Sigmoid colon (tissue), 7 donors: ENCODE results near the gene NKX2-1. TPM values are rescaled to one million over a fixed set of nuclear protein-coding genes. Genes with fewer than 3 reads are reported as not detected.

Experiments
- DNase-seq: peaks from one replicate; pipeline ENCODE4 v3.0.0-alpha.2; 2019
- H3K27ac ChIP-seq, 4 donors: fragments of 200-600 bp; sonication (generic); one replicate each; pipeline ENCODE4 v1.5.1; 2016 to 2019; ENCODE audit warnings: mild to moderate bottlenecking in 1 of 4
- H3K27me3 ChIP-seq, 3 donors: fragments of 200-600 bp; sonication (generic); one replicate each; pipeline ENCODE4 v1.5.1; 2019; ENCODE audit warnings: mild to moderate bottlenecking in 1 of 3
- H3K36me3 ChIP-seq, 4 donors: fragments of 200-600 bp; sonication (generic); one replicate each; pipeline ENCODE4 v1.5.1; 2016 to 2019
- H3K4me1 ChIP-seq, 4 donors: fragments of 200-600 bp; sonication (generic); one replicate each; pipeline ENCODE4 v1.5.1; 2017 to 2019
- H3K4me3 ChIP-seq, 4 donors: fragments of 200-600 bp; sonication (generic); one replicate each; pipeline ENCODE4 v1.5.1; 2017 to 2019; ENCODE audit warnings: mild to moderate bottlenecking in 2 of 4, moderate library complexity in 1 of 4
- H3K9me3 ChIP-seq, 4 donors: fragments of 200-600 bp in 3 of 4; sonication (generic) in 3 of 4; one replicate each; pipeline versions ENCODE4 v1.5.1 to v1.6.1; 2013 to 2019
- EP300 ChIP-seq, 4 donors: sonication (generic); formaldehyde crosslinking; IDR thresholded peaks; one replicate each; pipeline ENCODE4 v1.6.1; 2017; ENCODE audit warnings: antibody characterized with exemption in 4 of 4
- POLR2A ChIP-seq, 2 donors: fragments of 450-650 bp; IDR thresholded peaks; one replicate each; pipeline ENCODE4 v1.6.1; 2016; ENCODE audit warnings: antibody characterized with exemption in 2 of 2, mild to moderate bottlenecking in 2 of 2, moderate library complexity in 2 of 2
- POLR2AphosphoS5 ChIP-seq, 4 donors: sonication (generic); formaldehyde crosslinking; IDR thresholded peaks; one replicate each; pipeline ENCODE4 v1.6.1; 2017; ENCODE audit warnings: antibody characterized with exemption in 4 of 4
- WGBS, 2 donors: extraction: QIAGEN DNeasy Blood & Tissue Kit; methylation state at CpG; one replicate each; pipeline ENCODE4 v1.1.7; 2013; 5-methylcytosine and 5-hydroxymethylcytosine counted together
- intact Hi-C: fragments of 100-400 bp; cut with DNase I; formaldehyde crosslinking; loops from one replicate; pipeline ENCODE4 v1.15.1; 2023
- polyA plus RNA-seq, 3 donors: library from polyadenylated mRNA; stranded (reverse); fragments of 200-250 nt; gene quantifications; one replicate each; pipeline ENCODE4 v1.2.3, GENCODE V29; 2013
- total RNA-seq, 4 donors: library from RNA; depleted of rRNA; stranded (reverse); fragments of >200 nt; gene quantifications; one replicate each; pipeline ENCODE4 v1.1.0, GENCODE V29; 2016
- TF ChIP-seq, protein P1 (sequence below), 4 experiments: fragments of 450-650 bp in 3 of 4; fragments of 200-600 bp in 1 of 4; IDR thresholded peaks; one replicate each; pipeline ENCODE4 v1.5.1; 2016 to 2019; ENCODE audit warnings: antibody characterized with exemption in 4 of 4, mild to moderate bottlenecking in 3 of 4, moderate library complexity in 2 of 4
- donor health status: healthy with polysubstance abuse.
- donor health status: Bipolar disorder and iron deficiency.
- donor health status: healthy.

Gene NKX2-1
- total and polyA plus RNA-seq, 7 donors = not detected

DNA sequence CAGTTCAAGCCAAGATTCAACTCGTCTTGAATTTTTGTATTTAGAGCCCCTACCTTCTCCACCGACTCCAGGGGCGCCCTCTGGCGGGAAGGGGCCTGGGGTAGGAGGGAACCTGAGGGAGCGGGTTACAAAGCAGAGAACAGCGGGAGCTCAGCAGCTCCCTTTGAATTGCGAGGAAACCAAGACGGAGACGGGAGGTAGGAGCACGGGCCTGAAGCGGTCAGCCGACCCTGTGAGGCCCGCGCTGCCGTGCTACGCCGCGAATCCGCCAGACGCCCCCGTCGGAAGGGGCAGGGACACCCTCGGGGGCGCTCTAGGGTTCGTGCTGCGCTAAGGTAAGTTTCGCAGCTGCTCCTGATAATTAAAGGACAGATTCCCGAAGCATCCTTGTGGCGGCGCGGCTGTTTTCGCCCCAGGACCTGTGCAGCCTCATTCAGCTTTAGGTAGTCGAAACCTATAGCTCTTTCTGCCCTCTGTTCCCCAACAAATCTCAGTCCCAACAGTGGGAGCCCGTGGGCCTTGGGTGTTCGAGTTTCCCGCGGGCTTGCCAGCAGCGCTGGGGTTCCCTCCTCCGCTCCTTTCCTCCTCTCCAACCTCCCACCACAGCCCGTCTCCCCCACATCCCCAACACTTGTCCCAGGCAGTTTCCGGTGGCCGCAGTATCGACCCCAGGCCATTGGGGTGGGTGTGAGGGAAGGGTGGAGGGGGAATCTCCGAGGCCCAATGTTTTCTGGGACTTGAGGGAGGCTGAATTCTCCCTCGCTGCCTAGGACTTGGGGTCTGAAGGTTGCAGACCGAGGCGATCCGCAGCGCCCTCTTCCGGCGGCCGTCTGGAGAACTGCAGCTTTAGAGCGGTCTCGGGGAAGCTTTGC, 5.1 kb upstream of the NKX2-1 start:
- TF ChIP-seq, protein P1, sequence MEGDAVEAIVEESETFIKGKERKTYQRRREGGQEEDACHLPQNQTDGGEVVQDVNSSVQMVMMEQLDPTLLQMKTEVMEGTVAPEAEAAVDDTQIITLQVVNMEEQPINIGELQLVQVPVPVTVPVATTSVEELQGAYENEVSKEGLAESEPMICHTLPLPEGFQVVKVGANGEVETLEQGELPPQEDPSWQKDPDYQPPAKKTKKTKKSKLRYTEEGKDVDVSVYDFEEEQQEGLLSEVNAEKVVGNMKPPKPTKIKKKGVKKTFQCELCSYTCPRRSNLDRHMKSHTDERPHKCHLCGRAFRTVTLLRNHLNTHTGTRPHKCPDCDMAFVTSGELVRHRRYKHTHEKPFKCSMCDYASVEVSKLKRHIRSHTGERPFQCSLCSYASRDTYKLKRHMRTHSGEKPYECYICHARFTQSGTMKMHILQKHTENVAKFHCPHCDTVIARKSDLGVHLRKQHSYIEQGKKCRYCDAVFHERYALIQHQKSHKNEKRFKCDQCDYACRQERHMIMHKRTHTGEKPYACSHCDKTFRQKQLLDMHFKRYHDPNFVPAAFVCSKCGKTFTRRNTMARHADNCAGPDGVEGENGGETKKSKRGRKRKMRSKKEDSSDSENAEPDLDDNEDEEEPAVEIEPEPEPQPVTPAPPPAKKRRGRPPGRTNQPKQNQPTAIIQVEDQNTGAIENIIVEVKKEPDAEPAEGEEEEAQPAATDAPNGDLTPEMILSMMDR (IDR thresholded peaks at IDR 0.05) = no peak
- TF ChIP-seq POLR2A (IDR thresholded peaks at IDR 0.05) (no peak), POLR2AphosphoS5 (IDR thresholded peaks at IDR 0.05) (no peak), EP300 (IDR thresholded peaks at IDR 0.05) (no peak)
- DNase-seq = no peak
- Histone ChIP-seq H3K27ac (no peak overlapping the region), H3K36me3 (no peaks in the 10 kb centered on the region), H3K4me3 (no peak overlapping the region), H3K4me1 (peaks cover 0 to 30% (median 27%) of the 10 kb centered on the region in 4 donors), H3K27me3 (peaks cover 47 to 98% (median 75%) of the 10 kb centered on the region in 3 donors), H3K9me3 (no peaks in the 10 kb centered on the region)
- WGBS, 2 donors = 6% methylated on average over 54 of the region's 54 CpGs
- intact Hi-C loops = no loop called here

DNA sequence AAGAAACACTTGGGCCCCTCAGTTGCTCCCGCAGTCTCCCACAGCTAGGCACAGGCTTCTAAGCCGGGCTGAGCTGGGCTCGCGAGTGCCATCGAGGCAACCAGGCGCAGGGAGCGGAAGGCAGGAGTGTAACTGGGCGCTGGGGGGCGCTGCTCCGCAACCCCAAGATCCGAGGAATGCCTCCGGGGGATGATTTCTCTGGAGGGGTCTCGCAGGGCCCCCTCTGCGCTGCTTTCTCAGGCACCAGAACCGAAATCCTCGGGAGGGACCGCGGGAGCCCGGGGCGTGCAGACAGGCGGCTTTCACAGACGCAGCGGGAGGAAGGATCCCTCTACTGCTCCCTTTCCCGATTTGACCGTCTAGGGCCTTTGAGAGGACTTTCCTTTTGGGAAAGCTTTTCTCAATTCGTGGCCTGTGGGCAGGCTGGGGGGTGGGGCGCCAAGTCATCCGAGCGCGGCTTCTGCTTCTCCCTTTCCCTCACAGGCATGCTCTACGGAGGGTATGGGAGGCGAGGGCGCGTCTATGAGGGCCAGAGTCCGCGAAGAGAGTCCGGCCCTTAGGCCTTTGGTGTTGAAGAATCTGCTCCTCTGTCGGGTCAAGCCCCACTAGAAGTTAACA, 4.3 kb upstream of the NKX2-1 start:
- no peaks in the 10 kb centered on the region for H3K9me3 ChIP-seq
- H3K27ac ChIP-seq = no peak overlapping the region
- H3K4me1 ChIP-seq = peaks cover 0 to 38% (median 35%) of the 10 kb centered on the region in 4 donors
- WGBS, 2 donors = 11 to 16% methylated on average over 38 of the region's 38 CpGs
- TF ChIP-seq, protein P1 (IDR thresholded peaks at IDR 0.05) = no peak
- no peak for TF ChIP-seq POLR2A (IDR thresholded peaks at IDR 0.05)
- TF ChIP-seq POLR2AphosphoS5 (IDR thresholded peaks at IDR 0.05) = no peak
- no peak for TF ChIP-seq EP300 (IDR thresholded peaks at IDR 0.05)
- H3K4me3 ChIP-seq = no peak overlapping the region
- peaks cover 55 to 98% (median 83%) of the 10 kb centered on the region in 3 donors for H3K27me3 ChIP-seq
- no peaks in the 10 kb centered on the region for H3K36me3 ChIP-seq
- intact Hi-C loops = no loop called here
- no peak for DNase-seq

DNA sequence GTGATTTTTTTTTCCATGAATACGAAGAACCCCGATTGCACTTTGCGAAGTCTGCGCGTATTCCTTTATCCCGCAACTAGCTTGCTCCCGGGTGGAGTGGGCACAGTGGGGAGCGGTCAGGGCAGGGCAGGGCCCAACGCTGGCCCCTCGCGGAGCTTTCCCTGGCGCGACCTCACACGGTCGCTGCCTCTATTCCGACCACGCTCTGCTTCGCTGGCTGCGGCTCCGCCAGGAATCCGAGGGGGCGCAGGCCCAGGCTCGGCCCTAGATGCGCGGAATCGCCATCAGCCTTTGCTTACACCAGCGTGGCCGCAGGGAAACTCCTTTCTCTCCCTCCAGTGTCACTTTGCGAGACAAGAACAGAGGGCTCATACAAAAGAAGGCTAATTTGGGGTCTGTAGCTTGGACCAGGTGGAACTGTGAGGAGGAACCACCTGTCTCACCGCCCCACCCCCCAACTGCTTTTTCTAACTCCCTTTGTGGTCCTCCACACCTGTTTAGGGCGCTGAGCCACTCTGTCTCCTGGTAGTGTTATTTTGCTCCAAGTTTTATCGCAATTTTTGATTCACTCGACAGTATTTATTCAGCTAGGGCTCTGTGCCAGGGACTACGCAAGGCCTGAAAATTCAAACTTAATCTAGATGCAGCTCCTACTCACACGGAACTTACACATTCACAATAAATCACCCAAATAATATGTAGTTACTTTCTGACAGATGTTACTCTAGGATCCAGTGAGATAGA, 3.1 kb upstream of the NKX2-1 start:
- Histone ChIP-seq H3K4me3 (no peak overlapping the region), H3K27me3 (peaks cover 67 to 100% (median 95%) of the 10 kb centered on the region in 3 donors), H3K4me1 (peaks cover 0 to 50% (median 44%) of the 10 kb centered on the region in 4 donors), H3K9me3 (no peaks in the 10 kb centered on the region), H3K36me3 (no peaks in the 10 kb centered on the region), H3K27ac (no peak overlapping the region)
- no peak for DNase-seq
- intact Hi-C loops = no loop called here
- no peak for TF ChIP-seq POLR2A (IDR thresholded peaks at IDR 0.05)
- no peak for TF ChIP-seq EP300 (IDR thresholded peaks at IDR 0.05)
- TF ChIP-seq POLR2AphosphoS5 (IDR thresholded peaks at IDR 0.05) = no peak
- TF ChIP-seq, protein P1 (IDR thresholded peaks at IDR 0.05) = no peak
- WGBS, 2 donors = 16 to 30% methylated on average over 35 of the region's 35 CpGs

DNA sequence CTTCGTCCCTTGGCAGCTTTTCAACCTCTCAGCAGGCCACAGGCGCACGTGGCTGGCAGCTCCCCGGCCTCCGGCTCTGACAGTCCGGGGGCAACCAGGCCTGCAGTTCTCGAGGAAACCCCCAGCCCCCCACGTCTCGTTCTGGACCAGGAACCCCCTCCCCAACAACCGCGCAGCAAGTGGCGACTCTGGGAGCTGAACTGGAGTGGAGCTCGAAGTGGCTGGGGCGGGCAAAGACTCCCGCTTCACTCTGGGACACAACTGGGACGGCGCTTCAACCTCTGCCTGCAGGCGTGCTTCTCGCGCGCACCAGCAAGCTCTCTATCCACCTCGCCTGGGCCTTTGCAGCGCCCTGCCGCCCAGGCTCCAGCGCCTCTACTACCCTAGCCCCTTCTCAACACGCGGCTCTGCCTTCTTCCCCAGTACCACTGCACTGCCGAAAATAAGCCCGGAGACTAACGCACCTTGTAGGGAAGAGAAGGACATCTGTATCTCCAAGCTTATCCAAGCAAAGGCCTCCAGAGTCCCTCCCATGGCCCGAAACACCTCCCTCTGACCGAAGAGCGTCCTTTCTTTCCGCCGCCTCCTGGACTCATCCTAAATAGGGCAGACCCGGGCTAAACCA, 2.4 kb upstream of the NKX2-1 start:
- no peak for TF ChIP-seq POLR2AphosphoS5 (IDR thresholded peaks at IDR 0.05)
- TF ChIP-seq POLR2A (IDR thresholded peaks at IDR 0.05) = no peak
- TF ChIP-seq, protein P1 (IDR thresholded peaks at IDR 0.05) = no peak
- no peak overlapping the region for H3K27ac ChIP-seq
- 7 to 12% methylated on average over 36 of the region's 36 CpGs for WGBS, 2 donors
- peaks cover 74 to 100% (median 100%) of the 10 kb centered on the region in 3 donors for H3K27me3 ChIP-seq
- no peak overlapping the region for H3K4me3 ChIP-seq
- H3K4me1 ChIP-seq = peaks cover 0 to 54% (median 45%) of the 10 kb centered on the region in 4 donors
- no peaks in the 10 kb centered on the region for H3K9me3 ChIP-seq
- DNase-seq = no peak
- H3K36me3 ChIP-seq = no peaks in the 10 kb centered on the region
- intact Hi-C loops = no loop called here
